GM21825 (cell line): Measurements from ENCODE around the gene RAD50.
"Not testable (repeated sequence)": the region's sequence is repeated elsewhere in the genome, so short reads cannot be mapped to it uniquely, and the experiment has no call there.

Source experiments
- ATAC-seq: cut with Tn5 transposase; IDR thresholded peaks from one replicate; pipeline ENCODE4 v1.9.1; 2021; ENCODE audit warnings: mild to moderate bottlenecking, moderate library complexity; ENCODE audit not compliant: unreplicated experiment

The RAD50 gene

GRCh38 chr5:132556153-132556762 is 519 bp upstream of the RAD50 start:
- no peak for ATAC-seq

- peak; percentile 41 for ATAC-seq
Measured at GRCh38 chr5:132557478-132558172, 848 bp downstream of the RAD50 start.

- no peak for ATAC-seq
Measured at GRCh38 chr5:132559383-132560060, 2.7 kb downstream of the RAD50 start.

- ATAC-seq, result no peak
Measured at GRCh38 chr5:132561601-132562000, 4.8 kb downstream of the RAD50 start.

- ATAC-seq, result not testable (repeated sequence)
Measured at GRCh38 chr5:132564555-132564954, 7.8 kb downstream of the RAD50 start.

DNA sequence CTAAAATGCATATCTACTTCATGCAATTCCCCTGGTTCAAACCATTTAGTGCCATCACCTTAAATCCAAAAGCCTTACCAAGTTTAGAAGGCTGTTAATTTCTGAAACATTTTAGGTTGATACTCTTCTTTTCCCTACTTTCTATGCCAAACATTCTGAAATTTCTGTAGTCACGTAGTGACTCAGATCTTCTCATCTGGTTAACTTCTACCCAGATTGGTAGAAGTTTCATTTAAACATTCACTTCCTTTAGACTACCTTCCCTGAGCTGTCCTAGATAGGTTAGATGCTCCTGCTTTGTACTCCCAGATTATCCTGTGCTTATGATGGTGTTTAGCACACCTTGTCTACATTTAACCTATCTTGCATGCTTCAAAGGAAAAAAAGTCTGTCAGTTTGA is 9.9 kb downstream of the RAD50 start:
- no peak for ATAC-seq

- no peak for ATAC-seq
Measured at GRCh38 chr5:132576123-132576522, 19.3 kb downstream of the RAD50 start.

GRCh38 chr5:132584560-132584959 is 27.8 kb downstream of the RAD50 start:
- ATAC-seq, result not testable (repeated sequence)

DNA sequence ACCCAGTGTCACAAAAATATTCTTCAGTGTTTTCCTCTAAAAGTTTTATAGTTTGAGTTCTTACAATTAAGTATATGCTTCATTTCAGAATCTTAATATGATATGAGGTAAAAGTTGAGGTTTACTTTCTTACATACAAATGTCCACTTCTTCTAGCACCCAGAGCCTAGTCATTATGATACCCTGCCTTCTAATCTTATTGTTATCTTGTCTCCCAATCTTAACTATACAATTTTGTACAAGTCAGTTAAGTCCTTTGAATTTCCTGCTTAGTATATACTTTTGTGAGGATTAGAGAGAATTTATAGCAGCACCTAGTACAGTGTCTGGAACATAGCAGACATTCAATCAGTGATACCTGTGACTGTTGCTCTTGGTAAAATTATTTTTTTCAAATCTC is 29.3 kb downstream of the RAD50 start:
- no peak for ATAC-seq

GRCh38 chr5:132589467-132589866 is 32.7 kb downstream of the RAD50 start:
- no peak for ATAC-seq

- no peak for ATAC-seq
Measured at GRCh38 chr5:132591145-132591544, 34.4 kb downstream of the RAD50 start.

GRCh38 chr5:132592521-132592920 is 35.7 kb downstream of the RAD50 start:
- no peak for ATAC-seq

- no peak for ATAC-seq
Measured at GRCh38 chr5:132594170-132594569, 37.4 kb downstream of the RAD50 start.

GRCh38 chr5:132595624-132596023 is 38.8 kb downstream of the RAD50 start:
- no peak for ATAC-seq

DNA sequence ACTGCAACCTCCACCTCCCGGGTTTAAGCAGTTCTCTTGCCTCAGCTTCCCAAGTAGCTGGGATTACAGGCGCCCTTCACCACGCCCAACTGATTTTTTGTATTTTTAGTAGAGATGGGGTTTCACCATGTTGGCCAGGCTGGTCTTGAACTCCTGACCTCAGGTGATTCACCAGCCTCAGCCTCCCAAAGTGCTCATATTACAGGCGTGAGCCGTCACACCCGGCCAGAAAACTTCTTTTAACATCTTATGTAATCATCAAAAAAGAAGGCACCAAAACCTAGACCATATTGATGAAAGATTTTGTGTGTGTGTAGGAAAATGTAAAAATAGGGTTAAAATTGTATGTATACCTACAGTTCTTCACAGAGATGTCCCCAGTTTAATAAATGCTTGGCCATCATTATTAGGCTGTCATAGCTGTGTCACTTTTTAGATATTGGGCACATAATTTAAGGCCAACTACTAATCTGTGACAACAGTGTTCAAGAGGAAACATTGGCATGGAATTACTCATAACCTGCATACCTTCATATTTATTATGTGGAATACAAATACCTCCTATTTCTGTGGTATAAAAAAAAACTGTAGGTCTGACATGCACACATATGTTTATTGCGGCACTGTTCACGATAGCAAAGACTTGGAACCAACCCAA is 44.4 kb downstream of the RAD50 start:
- ATAC-seq, result no peak

GRCh38 chr5:132607095-132607494 is 50.3 kb downstream of the RAD50 start:
- no peak for ATAC-seq

GRCh38 chr5:132608107-132608506 is 51.3 kb downstream of the RAD50 start:
- no peak for ATAC-seq

DNA sequence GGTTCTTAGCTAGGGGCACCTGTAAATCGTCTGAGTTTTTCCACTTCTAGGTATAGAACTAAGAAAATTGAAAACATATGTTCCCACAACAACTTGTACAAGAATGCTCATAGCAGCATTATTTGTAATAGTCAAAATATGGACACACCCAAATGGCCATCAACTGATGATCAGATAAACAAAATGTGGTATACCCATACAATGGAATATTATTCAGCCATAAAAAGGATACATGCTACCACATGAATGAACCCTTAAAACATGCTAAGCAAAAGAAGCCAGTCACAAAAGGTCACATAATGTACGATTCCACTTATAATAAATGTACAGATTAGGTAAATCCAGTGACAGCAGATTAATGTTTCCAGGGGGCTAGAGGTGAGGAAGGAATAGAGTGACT is 55.2 kb downstream of the RAD50 start:
- ATAC-seq, result no peak

DNA sequence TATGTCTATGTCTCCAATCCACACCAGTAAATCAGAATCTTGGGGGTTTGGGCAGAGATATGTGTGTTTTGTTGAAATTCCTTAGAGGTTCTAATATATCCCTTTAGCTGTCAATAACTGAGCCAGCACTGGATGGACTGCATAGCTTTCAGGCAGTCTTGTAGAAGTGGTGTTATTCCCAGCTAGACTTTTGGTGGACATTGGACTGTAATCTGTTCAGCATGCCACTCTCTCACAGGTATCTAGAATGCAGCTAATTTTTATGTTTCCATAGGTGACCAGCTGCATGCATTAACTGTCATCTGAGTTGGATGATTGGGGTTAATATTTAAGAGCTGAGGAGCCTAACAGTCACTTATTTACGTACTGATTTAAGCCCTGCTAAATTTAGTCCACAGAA is 56.1 kb downstream of the RAD50 start:
- ATAC-seq, result no peak

- no peak for ATAC-seq
Measured at GRCh38 chr5:132621699-132622098, 64.9 kb downstream of the RAD50 start.

DNA sequence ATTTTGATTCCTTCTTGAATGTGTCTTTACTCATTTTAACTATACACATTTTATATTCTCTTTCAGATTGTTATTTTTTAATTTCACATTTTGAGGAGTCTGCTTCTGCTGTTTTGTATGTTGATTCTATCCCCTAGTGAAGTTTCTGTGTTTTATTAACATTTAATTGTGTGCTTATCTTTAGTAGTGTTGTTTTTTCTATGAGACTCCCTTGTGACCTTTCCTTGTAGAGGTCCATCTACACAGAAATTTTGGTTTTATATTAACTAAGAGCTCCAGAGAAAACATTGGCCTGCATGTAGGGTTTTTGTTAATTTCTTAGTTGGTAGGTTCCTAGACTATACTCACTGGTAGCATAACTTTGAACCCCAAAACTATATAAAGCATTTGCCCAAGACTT is 65.8 kb downstream of the RAD50 start:
- ATAC-seq, result no peak

DNA sequence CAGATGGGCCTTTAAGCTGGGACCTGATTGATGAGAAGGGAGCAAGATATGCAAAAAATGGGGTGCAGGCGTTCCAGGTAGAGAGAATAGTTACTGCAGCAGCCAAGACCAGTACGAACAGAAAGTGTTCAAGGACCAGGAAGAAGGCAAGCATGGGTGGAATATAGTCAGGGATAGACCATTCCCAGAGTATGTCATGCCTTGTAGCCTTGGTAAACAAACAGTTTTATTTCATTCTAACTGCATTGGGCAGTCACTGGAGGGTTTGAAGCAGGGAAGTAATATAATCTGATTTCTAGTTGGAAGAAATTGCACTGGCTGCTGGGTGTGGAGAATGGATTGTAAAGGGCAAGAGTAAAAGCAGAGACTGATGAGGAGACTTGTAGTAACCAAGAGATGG is 70.7 kb downstream of the RAD50 start:
- ATAC-seq, result no peak
